Ramos (cell line): ENCODE results near the gene MYOD1.

Experiments used
- in situ Hi-C: fragments of 300-500 bp; cut with MboI; formaldehyde crosslinking; loops from one replicate; pipeline ENCODE4 v1.14.3; 2022; ENCODE audit warnings: low sequenced_read_pairs; ENCODE audit not compliant: unreplicated experiment

The MYOD1 gene

GRCh38 chr11:17767301-17767885 is 48.0 kb downstream of the MYOD1 start:
- in situ Hi-C loops: no loop called here

GRCh38 chr11:17767914-17768313 is 48.5 kb downstream of the MYOD1 start:
- in situ Hi-C loops: no loop called here

GRCh38 chr11:17768547-17768946 is 49.2 kb downstream of the MYOD1 start:
- in situ Hi-C loops: no loop called here

- in situ Hi-C loops: no loop called here
Measured at GRCh38 chr11:17769218-17769617, 49.8 kb downstream of the MYOD1 start.

GRCh38 chr11:17770048-17770652 is 50.8 kb downstream of the MYOD1 start:
- in situ Hi-C loops: no loop called here

- in situ Hi-C loops: no loop called here
Measured at GRCh38 chr11:17770917-17771316, 51.5 kb downstream of the MYOD1 start.

- in situ Hi-C loops: no loop called here
Measured at GRCh38 chr11:17771415-17771814, 52.0 kb downstream of the MYOD1 start.
